Measurements from ENCODE around the gene BOD1.
A peak's percentile ranks its signal among the peaks of the same experiment; 100 is the strongest.

Gene BOD1

DNA sequence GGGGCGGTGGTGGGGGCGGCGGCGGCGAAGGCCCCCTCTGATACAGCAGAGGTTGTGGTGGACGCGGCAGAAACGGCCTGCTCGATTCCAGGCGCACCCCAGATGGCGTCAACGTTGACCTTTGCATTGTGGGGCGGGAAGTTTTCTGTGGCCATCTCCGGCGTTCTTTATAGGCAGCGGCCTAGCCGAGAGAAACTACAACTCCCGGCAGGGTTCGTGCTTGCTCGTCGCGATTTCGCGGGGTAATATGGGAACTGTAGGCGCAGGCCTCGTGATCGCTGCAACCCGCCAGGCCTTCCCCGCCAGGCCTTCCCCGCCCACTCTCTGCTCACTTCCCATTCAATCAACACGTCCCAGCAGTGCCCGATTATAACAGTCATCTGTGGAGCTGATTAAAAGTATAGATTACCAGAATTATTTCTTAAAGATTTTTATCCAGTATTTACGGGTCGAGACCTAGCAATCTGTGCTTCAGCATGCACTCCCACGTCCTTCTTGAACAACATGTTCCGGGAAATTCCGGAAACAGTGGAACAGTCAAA is at the start of gene BOD1:
Gene BOD1 (minus strand): TSS at position 74 of the 542 bp plus-strand sequence. CDS start 214 bp downstream, outside the sequence.
- peaks cover 26% of the 10 kb centered on the region for H3K4me1 ChIP-seq (ENCODE audit: insufficient read depth, low read length)
- H3K4me3 ChIP-seq (ENCODE audit: low read depth in 1 of 2, low read length in 2 of 2): peak within 1 kb of the TSS; percentile 54 to 95
- H3K9ac ChIP-seq (ENCODE audit: low read length): peak within 1 kb of the TSS; percentile 47
- peak within 1 kb of the TSS; percentile 82 for H3K27ac ChIP-seq (ENCODE audit: low read depth, low read length)
- H3K9me3 ChIP-seq (ENCODE audit: low read length): no peaks in the 10 kb centered on the region
- no peaks in the 10 kb centered on the region for H3K27me3 ChIP-seq (ENCODE audit: control insufficient read depth in 1 of 2, insufficient read depth in 2 of 2, low read length in 2 of 2)
- H3K36me3 ChIP-seq (ENCODE audit: insufficient read depth, low read length): peaks cover 7% of the 10 kb centered on the region

DNA sequence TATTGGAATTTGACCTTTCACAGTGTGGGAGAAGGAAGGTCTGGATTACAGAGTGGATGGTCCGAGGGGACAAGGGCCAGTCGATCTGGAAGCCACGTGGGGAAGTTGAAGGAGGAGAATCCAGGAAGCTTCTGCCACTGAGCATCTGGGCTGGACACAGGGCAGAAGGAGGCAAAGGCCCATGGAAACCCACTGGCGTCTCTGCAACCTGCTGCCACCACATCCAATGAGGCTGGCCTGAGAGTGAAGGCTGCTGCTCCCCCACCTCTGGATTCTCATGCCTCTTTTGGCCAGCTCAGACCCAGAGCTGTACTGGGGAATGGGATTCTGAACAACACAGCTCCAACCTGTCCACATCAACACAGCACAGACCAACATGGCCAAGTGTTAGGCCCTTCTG is 48.9 kb upstream of the BOD1 start:
- no peak overlapping the region for H3K9ac ChIP-seq (ENCODE audit: low read length)
- no peaks in the 10 kb centered on the region for H3K9me3 ChIP-seq (ENCODE audit: low read length)

DNA sequence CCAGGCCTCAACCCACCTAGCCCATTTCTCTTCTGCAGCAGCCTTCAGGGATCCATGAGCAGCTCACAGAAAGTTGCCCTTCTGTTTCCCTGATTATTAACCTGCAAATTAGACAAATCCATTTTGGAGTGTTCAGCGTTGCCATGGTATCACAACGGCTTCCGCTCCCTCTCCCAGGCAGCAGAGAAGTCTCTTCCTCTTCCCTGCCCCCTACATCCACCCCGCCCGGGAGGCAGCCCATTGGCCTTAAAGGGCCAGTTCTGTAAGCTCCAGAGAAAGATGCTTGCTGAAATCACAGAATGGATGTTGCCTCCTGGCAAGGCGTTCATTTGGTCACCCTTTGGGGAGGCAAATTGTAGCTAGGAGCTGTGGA is 47.7 kb upstream of the BOD1 start:
- Histone ChIP-seq H3K27ac (ENCODE audit: low read depth, low read length) (no peak overlapping the region), H3K4me3 (ENCODE audit: low read depth in 1 of 2, low read length in 2 of 2) (no peak overlapping the region)

More for the DNA sequence above, 48.9 kb upstream of the BOD1 start:
- Histone ChIP-seq H3K4me3 (ENCODE audit: low read depth in 1 of 2, low read length in 2 of 2) (no peak overlapping the region), H3K27ac (ENCODE audit: low read depth, low read length) (no peak overlapping the region), H3K4me1 (ENCODE audit: insufficient read depth, low read length) (no peaks in the 10 kb centered on the region), H3K27me3 (ENCODE audit: control insufficient read depth in 1 of 2, insufficient read depth in 2 of 2, low read length in 2 of 2) (no peaks in the 10 kb centered on the region), H3K36me3 (ENCODE audit: insufficient read depth, low read length) (no peaks in the 10 kb centered on the region)

DNA sequence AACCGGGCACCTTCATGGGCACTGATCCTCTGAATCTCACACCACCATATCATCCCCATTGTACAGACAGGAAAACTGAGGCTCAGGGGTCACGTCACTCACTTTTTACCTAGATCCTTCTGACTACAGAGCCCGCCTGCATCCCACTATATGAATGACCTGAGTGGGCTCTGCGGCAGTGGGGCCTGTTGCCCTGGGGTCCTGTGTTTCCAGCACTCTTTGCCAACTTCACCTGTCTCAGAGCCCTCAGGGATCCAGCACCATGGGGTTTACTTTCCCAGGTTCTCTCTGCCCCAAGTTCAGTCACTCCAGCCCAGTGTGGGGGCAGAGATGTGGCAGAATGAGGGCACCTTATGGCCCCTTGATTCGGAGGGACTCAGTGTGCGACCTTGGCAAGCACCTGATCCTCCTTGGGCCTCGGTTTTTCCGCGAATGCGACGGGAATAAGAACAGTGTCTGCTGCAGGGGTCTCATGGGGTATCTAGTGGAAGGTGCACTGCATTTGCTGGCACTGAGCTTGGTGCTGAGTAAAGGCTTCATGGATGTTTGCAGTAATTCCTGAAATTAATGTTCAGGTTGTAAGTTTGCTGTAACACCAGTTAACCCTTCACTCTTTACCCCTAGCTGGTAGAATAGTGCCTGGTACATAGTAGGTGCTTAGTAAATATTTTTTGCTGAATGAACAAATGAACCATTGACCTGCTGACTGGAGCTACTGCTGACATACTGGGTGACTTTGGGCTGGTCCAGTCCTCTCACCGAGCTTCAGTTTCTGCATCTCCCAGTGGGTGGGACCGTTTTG is 47.1 kb upstream of the BOD1 start:
- Histone ChIP-seq H3K4me3 (ENCODE audit: low read depth in 1 of 2, low read length in 2 of 2) (no peak overlapping the region), H3K27me3 (ENCODE audit: control insufficient read depth in 1 of 2, insufficient read depth in 2 of 2, low read length in 2 of 2) (no peaks in the 10 kb centered on the region), H3K27ac (ENCODE audit: low read depth, low read length) (no peak overlapping the region), H3K4me1 (ENCODE audit: insufficient read depth, low read length) (no peaks in the 10 kb centered on the region), H3K9me3 (ENCODE audit: low read length) (no peaks in the 10 kb centered on the region), H3K9ac (ENCODE audit: low read length) (no peak overlapping the region), H3K36me3 (ENCODE audit: insufficient read depth, low read length) (no peaks in the 10 kb centered on the region)

More for the DNA sequence above, 47.7 kb upstream of the BOD1 start:
- Histone ChIP-seq H3K9ac (ENCODE audit: low read length) (no peak overlapping the region), H3K27me3 (ENCODE audit: control insufficient read depth in 1 of 2, insufficient read depth in 2 of 2, low read length in 2 of 2) (no peaks in the 10 kb centered on the region), H3K9me3 (ENCODE audit: low read length) (no peaks in the 10 kb centered on the region), H3K4me1 (ENCODE audit: insufficient read depth, low read length) (no peaks in the 10 kb centered on the region), H3K36me3 (ENCODE audit: insufficient read depth, low read length) (no peaks in the 10 kb centered on the region)

DNA sequence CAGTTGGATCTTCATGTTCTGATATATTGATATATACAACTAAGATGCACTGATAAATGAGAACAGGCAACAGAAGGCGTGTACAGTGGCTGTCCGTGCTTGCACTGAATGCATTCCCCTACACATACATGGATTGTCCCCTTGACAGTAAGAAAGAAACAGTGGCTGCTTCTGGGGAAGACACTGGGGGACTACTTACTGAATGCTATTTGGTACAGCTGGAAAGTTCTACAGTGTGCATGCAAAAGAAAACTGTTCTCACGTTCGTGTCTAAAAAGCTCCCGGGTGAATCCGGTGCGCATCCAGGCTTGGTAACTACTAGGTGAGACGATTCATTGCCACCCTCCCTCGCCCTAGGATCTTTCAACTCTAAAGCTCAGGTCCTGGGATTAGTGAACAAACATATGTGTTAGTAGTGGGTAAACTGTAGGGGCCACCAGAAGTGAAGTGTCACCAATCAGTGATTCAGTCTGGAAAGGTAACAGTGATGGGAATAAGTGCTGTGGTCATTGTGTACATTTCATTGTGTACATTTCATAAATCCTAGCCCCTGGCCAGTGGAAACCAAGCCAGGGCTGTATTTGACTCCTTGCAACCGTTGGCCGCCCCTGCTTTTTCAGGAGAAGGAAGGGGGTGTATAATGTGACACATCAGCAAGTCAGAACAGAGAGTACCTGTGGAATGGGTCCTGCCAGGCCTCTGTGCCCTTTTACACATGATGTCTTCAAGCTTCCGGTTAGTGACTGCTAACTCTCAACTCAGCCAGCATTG is 46.3 kb upstream of the BOD1 start:
- Histone ChIP-seq H3K27me3 (ENCODE audit: control insufficient read depth in 1 of 2, insufficient read depth in 2 of 2, low read length in 2 of 2) (no peaks in the 10 kb centered on the region), H3K9ac (ENCODE audit: low read length) (no peak overlapping the region), H3K4me3 (ENCODE audit: low read depth in 1 of 2, low read length in 2 of 2) (no peak overlapping the region), H3K36me3 (ENCODE audit: insufficient read depth, low read length) (no peaks in the 10 kb centered on the region), H3K4me1 (ENCODE audit: insufficient read depth, low read length) (no peaks in the 10 kb centered on the region), H3K27ac (ENCODE audit: low read depth, low read length) (no peak overlapping the region), H3K9me3 (ENCODE audit: low read length) (no peaks in the 10 kb centered on the region)

DNA sequence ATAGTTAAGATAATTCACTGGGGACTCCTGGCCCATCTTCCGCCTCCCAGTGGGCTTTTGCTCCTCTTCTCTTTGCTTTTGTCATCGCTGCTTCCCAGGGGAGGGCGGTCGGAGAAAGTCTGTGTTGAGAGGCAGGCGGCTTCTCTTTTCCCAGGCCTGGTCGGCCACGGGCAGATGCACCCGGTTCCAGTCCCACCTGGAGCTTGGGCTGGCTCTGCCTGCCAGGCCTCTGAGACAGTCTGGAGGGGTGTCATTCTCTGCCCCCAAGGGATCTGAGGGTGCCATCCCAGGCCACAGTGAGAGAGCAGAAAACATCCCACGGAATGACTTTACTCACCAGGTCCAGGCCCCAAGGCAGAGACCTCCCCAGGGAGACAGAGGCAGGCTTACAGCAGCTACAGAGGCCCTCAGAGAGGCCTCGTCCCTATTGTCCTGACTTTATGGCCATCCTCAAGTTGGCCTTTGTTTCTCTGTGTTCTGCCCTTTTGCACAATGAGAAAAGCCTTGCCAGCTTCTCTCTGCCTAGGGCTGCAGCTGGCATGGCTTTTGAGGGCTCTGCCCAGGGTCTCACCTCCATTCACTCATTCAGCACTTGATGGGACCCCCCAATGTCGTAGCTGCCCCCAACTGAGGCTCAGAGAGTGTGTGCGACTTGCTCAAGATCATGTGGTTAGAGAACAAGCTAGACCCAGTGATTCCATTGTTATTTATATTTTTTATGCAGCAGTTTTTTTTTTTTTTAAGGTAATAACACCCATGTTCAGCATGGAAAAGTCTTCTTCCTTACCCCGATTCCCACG is 44.2 kb upstream of the BOD1 start:
- H3K36me3 ChIP-seq (ENCODE audit: insufficient read depth, low read length): no peaks in the 10 kb centered on the region
- no peak overlapping the region for H3K9ac ChIP-seq (ENCODE audit: low read length)
- H3K4me1 ChIP-seq (ENCODE audit: insufficient read depth, low read length): no peaks in the 10 kb centered on the region
- no peaks in the 10 kb centered on the region for H3K9me3 ChIP-seq (ENCODE audit: low read length)
- no peak overlapping the region for H3K4me3 ChIP-seq (ENCODE audit: low read depth in 1 of 2, low read length in 2 of 2)
- no peak overlapping the region for H3K27ac ChIP-seq (ENCODE audit: low read depth, low read length)
- no peaks in the 10 kb centered on the region for H3K27me3 ChIP-seq (ENCODE audit: control insufficient read depth in 1 of 2, insufficient read depth in 2 of 2, low read length in 2 of 2)

DNA sequence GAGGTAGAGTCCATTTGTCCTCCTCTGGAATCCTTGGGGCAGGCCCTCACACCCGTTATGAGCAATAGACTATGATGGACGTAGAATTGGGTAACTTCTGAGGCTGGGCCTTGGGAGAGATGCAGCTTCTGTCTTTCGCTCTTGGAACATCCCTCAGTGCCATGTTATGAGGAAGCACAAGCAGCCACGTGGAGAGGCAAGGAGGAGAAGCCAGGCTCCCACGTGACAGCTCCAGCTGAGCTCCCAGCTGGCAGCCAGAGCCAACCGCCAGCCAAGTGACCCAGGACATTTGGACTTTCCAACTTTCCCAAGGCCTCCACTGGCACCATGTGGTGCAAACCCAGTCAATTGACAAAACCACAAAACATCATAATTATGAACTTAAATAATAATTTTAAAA is 43.0 kb upstream of the BOD1 start:
- no peak overlapping the region for H3K4me3 ChIP-seq (ENCODE audit: low read depth in 1 of 2, low read length in 2 of 2)
- H3K9me3 ChIP-seq (ENCODE audit: low read length): no peaks in the 10 kb centered on the region
- no peak overlapping the region for H3K27ac ChIP-seq (ENCODE audit: low read depth, low read length)
- H3K36me3 ChIP-seq (ENCODE audit: insufficient read depth, low read length): no peaks in the 10 kb centered on the region
- H3K27me3 ChIP-seq (ENCODE audit: control insufficient read depth in 1 of 2, insufficient read depth in 2 of 2, low read length in 2 of 2): no peaks in the 10 kb centered on the region
- no peak overlapping the region for H3K9ac ChIP-seq (ENCODE audit: low read length)
- no peaks in the 10 kb centered on the region for H3K4me1 ChIP-seq (ENCODE audit: insufficient read depth, low read length)

DNA sequence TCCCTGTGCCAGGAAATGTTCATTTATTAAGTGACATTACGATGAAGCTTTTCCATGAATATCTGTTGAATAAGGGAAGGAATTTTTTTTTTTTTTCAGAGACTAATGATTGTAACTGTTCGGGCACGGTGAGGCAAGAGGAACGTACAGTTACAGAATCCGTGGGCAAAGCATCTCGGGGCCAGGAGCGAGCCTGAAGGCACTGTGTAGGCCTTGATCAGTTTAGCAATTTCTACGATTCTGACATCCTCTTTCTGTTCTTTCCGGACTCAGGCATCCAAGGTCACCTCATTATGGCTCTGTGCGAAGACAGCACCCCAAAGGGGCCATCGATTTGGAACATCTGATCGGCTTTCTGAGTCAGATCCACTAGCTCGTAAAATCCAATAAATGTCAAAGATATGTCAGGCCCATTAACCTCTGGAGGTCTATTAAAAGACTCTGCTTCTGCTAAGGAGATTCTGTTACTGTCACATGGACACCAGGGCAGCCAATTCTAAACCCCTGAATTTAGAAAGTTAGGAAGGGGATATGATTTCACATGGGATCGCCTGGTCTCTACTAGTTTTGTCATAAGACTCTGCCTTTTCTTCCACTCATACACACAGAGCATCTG is 41.4 kb upstream of the BOD1 start:
- H3K4me3 ChIP-seq (ENCODE audit: low read depth in 1 of 2, low read length in 2 of 2): no peak overlapping the region
- H3K9ac ChIP-seq (ENCODE audit: low read length): no peak overlapping the region
- no peaks in the 10 kb centered on the region for H3K9me3 ChIP-seq (ENCODE audit: low read length)
- H3K27me3 ChIP-seq (ENCODE audit: control insufficient read depth in 1 of 2, insufficient read depth in 2 of 2, low read length in 2 of 2): no peaks in the 10 kb centered on the region
- H3K36me3 ChIP-seq (ENCODE audit: insufficient read depth, low read length): no peaks in the 10 kb centered on the region
- no peak overlapping the region for H3K27ac ChIP-seq (ENCODE audit: low read depth, low read length)
- H3K4me1 ChIP-seq (ENCODE audit: insufficient read depth, low read length): no peaks in the 10 kb centered on the region

DNA sequence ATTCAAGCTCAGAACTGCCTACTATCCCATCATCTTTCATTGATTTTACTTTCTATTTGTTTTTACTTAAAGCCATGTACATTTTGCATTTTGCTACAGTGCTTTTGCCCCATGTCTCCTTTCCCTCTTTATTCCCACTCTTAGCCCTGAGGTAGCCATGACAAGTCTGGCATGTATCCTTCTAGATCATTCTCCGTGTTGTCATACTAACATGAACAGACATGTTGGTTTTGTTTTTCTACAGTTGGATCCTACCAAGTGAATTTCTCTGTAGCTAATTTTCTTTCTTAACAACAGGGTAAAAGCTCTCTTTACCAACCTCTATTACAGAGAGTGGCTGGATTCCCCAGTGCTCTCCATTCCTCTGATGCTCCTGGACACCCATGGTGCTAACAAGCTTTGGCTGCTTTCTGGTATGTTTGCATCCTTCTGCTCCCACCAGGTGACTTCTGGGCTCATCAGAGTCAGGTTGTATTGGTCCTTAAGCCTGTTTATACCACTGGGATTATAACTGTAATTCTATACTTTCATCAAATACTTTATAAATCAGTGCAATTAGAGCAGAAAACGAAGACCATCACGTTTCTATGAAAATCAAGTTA is 38.8 kb upstream of the BOD1 start:
- no peaks in the 10 kb centered on the region for H3K9me3 ChIP-seq (ENCODE audit: low read length)
- H3K4me1 ChIP-seq (ENCODE audit: insufficient read depth, low read length): no peaks in the 10 kb centered on the region
- no peak overlapping the region for H3K9ac ChIP-seq (ENCODE audit: low read length)
- no peaks in the 10 kb centered on the region for H3K36me3 ChIP-seq (ENCODE audit: insufficient read depth, low read length)
- no peaks in the 10 kb centered on the region for H3K27me3 ChIP-seq (ENCODE audit: control insufficient read depth in 1 of 2, insufficient read depth in 2 of 2, low read length in 2 of 2)
- no peak overlapping the region for H3K27ac ChIP-seq (ENCODE audit: low read depth, low read length)
- H3K4me3 ChIP-seq (ENCODE audit: low read depth in 1 of 2, low read length in 2 of 2): no peak overlapping the region

DNA sequence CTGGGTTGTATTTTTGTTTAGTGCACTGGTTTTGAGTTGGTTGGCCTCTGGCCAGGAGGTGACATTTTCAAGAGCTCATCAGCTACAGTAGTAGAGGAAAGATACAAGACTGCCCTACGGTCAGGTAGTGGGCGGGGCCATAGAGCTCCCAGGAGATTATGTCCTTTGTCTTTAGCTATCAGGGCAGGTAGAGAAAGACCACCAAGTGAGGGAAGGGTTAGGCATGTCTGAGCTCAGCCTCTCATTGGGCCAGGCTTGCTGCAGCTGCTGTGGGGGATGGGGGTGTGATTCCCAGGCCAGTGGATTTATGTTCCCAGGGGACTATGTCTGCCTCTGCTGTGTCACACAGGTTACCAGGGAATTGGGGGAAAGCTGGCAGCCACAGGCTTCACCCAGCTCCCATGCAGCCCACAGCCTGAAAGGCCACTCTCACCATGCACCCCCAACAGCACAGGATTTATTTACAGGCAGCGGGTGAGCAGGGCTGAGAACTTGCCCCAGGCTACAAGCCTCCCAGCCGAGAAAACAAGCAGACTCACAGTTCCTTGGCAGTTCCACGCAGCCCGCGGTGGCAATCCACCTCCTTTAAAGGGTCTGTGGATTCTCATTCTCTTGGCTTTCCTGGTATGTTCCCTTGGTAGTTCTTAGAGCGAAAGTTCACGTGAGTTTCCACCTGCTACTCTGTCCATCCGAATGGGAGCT is 37.5 kb upstream of the BOD1 start:
- H3K9ac ChIP-seq (ENCODE audit: low read length): no peak overlapping the region
- H3K27me3 ChIP-seq (ENCODE audit: control insufficient read depth in 1 of 2, insufficient read depth in 2 of 2, low read length in 2 of 2): no peaks in the 10 kb centered on the region
- H3K4me3 ChIP-seq (ENCODE audit: low read depth in 1 of 2, low read length in 2 of 2): no peak overlapping the region
- H3K36me3 ChIP-seq (ENCODE audit: insufficient read depth, low read length): no peaks in the 10 kb centered on the region
- H3K9me3 ChIP-seq (ENCODE audit: low read length): no peaks in the 10 kb centered on the region
- H3K4me1 ChIP-seq (ENCODE audit: insufficient read depth, low read length): no peaks in the 10 kb centered on the region
- H3K27ac ChIP-seq (ENCODE audit: low read depth, low read length): no peak overlapping the region
